ENCODE data around the gene TOMM40L.
A peak's percentile ranks its signal among the peaks of the same experiment; 100 is the strongest.

TOMM40L gene

GRCh38 chr1:161225534-161226319 lies at the start of gene TOMM40L:
Gene TOMM40L, plus strand, starts transcription at chr1:161226060. Its CDS starts 430 bp downstream, at chr1:161226490.
- peak within 1 kb of the TSS; percentile 99 for H3K4me3 ChIP-seq (ENCODE audit: control insufficient read depth, low read depth, low read length)
- TF ChIP-seq, protein P1, sequence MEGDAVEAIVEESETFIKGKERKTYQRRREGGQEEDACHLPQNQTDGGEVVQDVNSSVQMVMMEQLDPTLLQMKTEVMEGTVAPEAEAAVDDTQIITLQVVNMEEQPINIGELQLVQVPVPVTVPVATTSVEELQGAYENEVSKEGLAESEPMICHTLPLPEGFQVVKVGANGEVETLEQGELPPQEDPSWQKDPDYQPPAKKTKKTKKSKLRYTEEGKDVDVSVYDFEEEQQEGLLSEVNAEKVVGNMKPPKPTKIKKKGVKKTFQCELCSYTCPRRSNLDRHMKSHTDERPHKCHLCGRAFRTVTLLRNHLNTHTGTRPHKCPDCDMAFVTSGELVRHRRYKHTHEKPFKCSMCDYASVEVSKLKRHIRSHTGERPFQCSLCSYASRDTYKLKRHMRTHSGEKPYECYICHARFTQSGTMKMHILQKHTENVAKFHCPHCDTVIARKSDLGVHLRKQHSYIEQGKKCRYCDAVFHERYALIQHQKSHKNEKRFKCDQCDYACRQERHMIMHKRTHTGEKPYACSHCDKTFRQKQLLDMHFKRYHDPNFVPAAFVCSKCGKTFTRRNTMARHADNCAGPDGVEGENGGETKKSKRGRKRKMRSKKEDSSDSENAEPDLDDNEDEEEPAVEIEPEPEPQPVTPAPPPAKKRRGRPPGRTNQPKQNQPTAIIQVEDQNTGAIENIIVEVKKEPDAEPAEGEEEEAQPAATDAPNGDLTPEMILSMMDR (conservative IDR thresholded peaks at IDR 0.05; ENCODE audit: control insufficient read depth, insufficient read depth, low read depth, low read length) = peak; percentile 76
- DNase-seq (ENCODE audit: low read depth) = peak; percentile 100

- H3K4me3 ChIP-seq (ENCODE audit: control insufficient read depth, low read depth, low read length) = peak overlapping the region; percentile 96
- no peak for DNase-seq (ENCODE audit: low read depth)
- TF ChIP-seq, protein P1 (conservative IDR thresholded peaks at IDR 0.05; ENCODE audit: control insufficient read depth, insufficient read depth, low read depth, low read length) = no peak
Measured at GRCh38 chr1:161176468-161177111, 49.3 kb upstream of the TOMM40L start.

- DNase-seq (ENCODE audit: low read depth) = peak; percentile 78
- TF ChIP-seq, protein P1 (conservative IDR thresholded peaks at IDR 0.05; ENCODE audit: control insufficient read depth, insufficient read depth, low read depth, low read length) = no peak
- peak within 1 kb of the TSS; percentile 96 for H3K4me3 ChIP-seq (ENCODE audit: control insufficient read depth, low read depth, low read length)
Measured at GRCh38 chr1:161177112-161177935, 48.5 kb upstream of the TOMM40L start, which contains the start of gene B4GALT3. Gene B4GALT3, minus strand, starts transcription at chr1:161177507. Its CDS starts 1,447 bp downstream, at chr1:161176060.

DNA sequence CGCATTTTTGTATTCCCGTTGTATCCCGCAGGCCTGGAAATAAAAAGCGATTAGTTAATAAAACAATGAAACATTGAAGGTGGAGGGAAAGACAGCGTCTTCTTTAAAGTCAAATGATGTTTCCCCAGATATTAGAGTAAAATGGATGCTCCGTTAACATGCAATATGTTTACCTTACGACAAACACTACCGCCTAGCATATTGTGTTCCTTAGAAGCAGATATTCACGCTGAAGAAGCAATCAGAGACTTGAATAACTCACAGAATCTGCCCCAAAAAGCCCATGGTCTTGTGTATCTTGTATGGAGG lies 48.0 kb upstream of the TOMM40L start:
- H3K4me3 ChIP-seq (ENCODE audit: control insufficient read depth, low read depth, low read length) = peak overlapping the region; percentile 96
- TF ChIP-seq, protein P1 (conservative IDR thresholded peaks at IDR 0.05; ENCODE audit: control insufficient read depth, insufficient read depth, low read depth, low read length) = no peak
- no peak for DNase-seq (ENCODE audit: low read depth)

- no peak for DNase-seq (ENCODE audit: low read depth)
- no peak overlapping the region for H3K4me3 ChIP-seq (ENCODE audit: control insufficient read depth, low read depth, low read length)
- TF ChIP-seq, protein P1 (conservative IDR thresholded peaks at IDR 0.05; ENCODE audit: control insufficient read depth, insufficient read depth, low read depth, low read length) = no peak
Measured at GRCh38 chr1:161179698-161180097, 46.2 kb upstream of the TOMM40L start.

GRCh38 chr1:161180639-161181038 lies 45.2 kb upstream of the TOMM40L start:
- TF ChIP-seq, protein P1 (conservative IDR thresholded peaks at IDR 0.05; ENCODE audit: control insufficient read depth, insufficient read depth, low read depth, low read length) = peak; percentile 49
- no peak overlapping the region for H3K4me3 ChIP-seq (ENCODE audit: control insufficient read depth, low read depth, low read length)
- peak; percentile 72 for DNase-seq (ENCODE audit: low read depth)

Data from fibroblast of mammary gland (primary cell).